SU-DHL-6 (cell line): ENCODE results near the gene F2RL1.

Experiments used
- CTCF ChIP-seq: fragments of 200-600 bp; sonication (generic); IDR thresholded peaks from one replicate; pipeline ENCODE4 v1.5.1; 2017; ENCODE audit warnings: antibody characterized with exemption, mild to moderate bottlenecking, low read length, moderate library complexity; ENCODE audit not compliant: insufficient read depth, poor library complexity, severe bottlenecking
- EZH2phosphoT487 ChIP-seq: fragments of 200-600 bp; sonication (generic), shearing (Covaris generic); conservative IDR thresholded peaks from 2 replicates; pipeline ENCODE4 v1.6.1; 2018; ENCODE audit warnings: mild to moderate bottlenecking, antibody characterized with exemption, low read length, moderate library complexity, mixed read lengths

GRCh38 chr5:76867827-76868693 lies 49.2 kb downstream of the F2RL1 start:
- TF ChIP-seq CTCF (peak; percentile 91), EZH2phosphoT487 (no peak)
